ENCODE measurements around the gene SORCS2.

Gene SORCS2

GRCh38 chr4:7330031-7330596 lies 137.8 kb downstream of the SORCS2 start:
- no peak for DNase-seq

- DNase-seq, result no peak
Observed at GRCh38 chr4:7330811-7331681, 138.7 kb downstream of the SORCS2 start.

GRCh38 chr4:7331682-7332000 lies 139.3 kb downstream of the SORCS2 start:
- no peak for DNase-seq

GRCh38 chr4:7332216-7333023 lies 140.1 kb downstream of the SORCS2 start:
- no peak for DNase-seq

GRCh38 chr4:7333024-7333780 lies 140.9 kb downstream of the SORCS2 start:
- DNase-seq, result no peak

- DNase-seq, result no peak
Observed at GRCh38 chr4:7333801-7334421, 141.6 kb downstream of the SORCS2 start.

GRCh38 chr4:7334521-7335275 lies 142.4 kb downstream of the SORCS2 start:
- DNase-seq, result no peak

GRCh38 chr4:7335344-7336066 lies 143.2 kb downstream of the SORCS2 start:
- no peak for DNase-seq

- DNase-seq, result no peak
Observed at GRCh38 chr4:7336067-7336569, 143.8 kb downstream of the SORCS2 start.

- DNase-seq, result no peak
Observed at GRCh38 chr4:7336732-7337131, 144.4 kb downstream of the SORCS2 start.

- DNase-seq, result no peak
Observed at GRCh38 chr4:7337196-7338058, 145.1 kb downstream of the SORCS2 start.

GRCh38 chr4:7338059-7338452 lies 145.7 kb downstream of the SORCS2 start:
- DNase-seq, result no peak

- no peak for DNase-seq
Observed at GRCh38 chr4:7338876-7339623, 146.7 kb downstream of the SORCS2 start.

GRCh38 chr4:7339751-7340552 lies 147.6 kb downstream of the SORCS2 start:
- no peak for DNase-seq

- DNase-seq, result no peak
Observed at GRCh38 chr4:7340553-7341433, 148.5 kb downstream of the SORCS2 start.

GRCh38 chr4:7341491-7342222 lies 149.3 kb downstream of the SORCS2 start:
- DNase-seq, result no peak

Measured in CD4-positive, alpha-beta T cell treated with Interferon gamma for 1 hour (primary cell).